Esophagus (tissue), 2 donors: Measurements from ENCODE around the gene ATOX1. TPM values are rescaled to one million over a fixed set of nuclear protein-coding genes. Genes with fewer than 3 reads are reported as not detected.

Experiments used
- H3K27ac ChIP-seq, 2 donors: one replicate each; pipeline ENCODE4 v1.5.1; 2013; ENCODE audit warnings: low read depth in 2 of 2, mild to moderate bottlenecking in 2 of 2, inconsistent platforms in 1 of 2, low read length in 1 of 2, moderate library complexity in 1 of 2
- H3K27me3 ChIP-seq, 2 donors: one replicate each; pipeline ENCODE4 v1.6.1; 2013; ENCODE audit warnings: low read length in 2 of 2, control low read depth in 1 of 2, mild to moderate bottlenecking in 1 of 2; ENCODE audit not compliant: insufficient read depth in 2 of 2, control insufficient read depth in 1 of 2
- H3K36me3 ChIP-seq, 2 donors: one replicate each; pipeline ENCODE4 v1.6.1; 2013; ENCODE audit warnings: low read length in 1 of 2; ENCODE audit not compliant: control insufficient read depth in 2 of 2, insufficient read depth in 2 of 2
- H3K4me1 ChIP-seq, 2 donors: one replicate each; pipeline ENCODE4 v1.6.1; 2013; ENCODE audit warnings: low read length in 1 of 2; ENCODE audit not compliant: control insufficient read depth in 2 of 2, insufficient read depth in 2 of 2
- H3K4me3 ChIP-seq, 2 donors: one replicate each; pipeline ENCODE4 v1.5.1; 2013; ENCODE audit warnings: low read length in 2 of 2, mild to moderate bottlenecking in 2 of 2, low read depth in 1 of 2, moderate library complexity in 1 of 2
- H3K9me3 ChIP-seq, 2 donors: one replicate each; pipeline ENCODE4 v1.6.1; 2013; ENCODE audit warnings: mild to moderate bottlenecking in 2 of 2, low read depth in 1 of 2, low read length in 1 of 2, moderate library complexity in 1 of 2; ENCODE audit not compliant: control insufficient read depth in 2 of 2, insufficient read depth in 1 of 2
- WGBS, 2 donors: extraction: QIAGEN DNeasy Blood & Tissue Kit; methylation state at CpG; one replicate each; pipeline ENCODE4 v1.1.7; 2013; 5-methylcytosine and 5-hydroxymethylcytosine counted together
- polyA plus RNA-seq, 2 donors: library from polyadenylated mRNA; stranded (reverse); fragments of 200-250 nt; gene quantifications; one replicate each; pipeline ENCODE4 v1.2.3, GENCODE V29; 2013
- donor health status: healthy with polysubstance abuse.
- donor health status: Bipolar disorder and iron deficiency.

ATOX1 gene
- polyA plus RNA-seq, 2 donors, result 77.3 to 108 TPM

DNA sequence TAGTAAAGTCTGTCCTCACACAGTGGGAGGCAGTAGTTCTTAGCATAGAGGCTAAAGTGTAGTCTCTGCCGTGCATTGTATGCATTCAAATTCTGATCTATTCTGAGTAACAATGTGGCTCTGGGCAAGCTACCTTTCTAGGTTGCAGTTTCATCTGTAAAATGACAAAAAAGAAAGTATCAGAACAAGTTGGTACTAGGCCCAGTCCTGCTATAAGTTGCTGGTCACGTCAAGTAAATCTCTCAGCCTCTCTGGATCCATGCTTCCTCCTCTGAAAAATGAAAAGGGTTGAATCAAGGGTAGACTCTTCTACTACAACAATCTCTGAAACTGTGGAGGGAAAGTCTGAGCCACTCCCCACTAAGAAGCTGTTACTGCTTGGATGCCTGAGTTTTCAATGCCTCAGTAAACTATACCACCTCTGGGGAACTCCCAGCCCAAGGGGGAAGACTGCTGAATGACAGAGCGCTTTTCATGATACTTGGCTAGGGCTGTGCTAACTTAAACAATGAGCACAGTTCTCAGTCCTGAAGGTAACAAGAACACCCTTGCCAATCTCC, 37.3 kb downstream of the ATOX1 start:
- no peaks in the 10 kb centered on the region for H3K27me3 ChIP-seq
- no peaks in the 10 kb centered on the region for H3K4me1 ChIP-seq
- no peak overlapping the region for H3K27ac ChIP-seq
- H3K9me3 ChIP-seq, result no peaks in the 10 kb centered on the region
- no peaks in the 10 kb centered on the region for H3K36me3 ChIP-seq
- H3K4me3 ChIP-seq, result no peak overlapping the region
- 49 to 64% methylated on average over 3 of the region's 3 CpGs for WGBS, 2 donors

DNA sequence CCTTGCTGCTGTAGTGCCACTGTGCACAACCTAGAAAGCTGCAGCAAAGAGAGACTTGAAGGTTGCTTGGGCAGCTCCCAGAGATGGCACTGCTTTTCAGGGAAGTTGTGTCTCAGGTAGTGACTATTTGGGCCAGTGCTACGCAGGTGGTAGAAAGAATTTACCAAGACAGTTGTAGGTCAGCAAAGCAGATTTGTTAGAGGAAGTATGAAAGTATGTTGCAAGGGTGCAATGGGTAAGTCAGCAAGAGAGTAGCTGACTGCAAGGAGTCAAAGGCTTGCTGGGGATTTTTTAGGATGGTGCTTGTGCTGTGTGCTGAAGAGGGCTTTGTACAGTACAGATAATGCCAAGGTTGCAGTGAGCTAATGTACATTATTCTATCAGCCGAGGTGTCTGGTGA, 38.2 kb downstream of the ATOX1 start:
- Histone ChIP-seq H3K4me1 (no peaks in the 10 kb centered on the region), H3K27me3 (no peaks in the 10 kb centered on the region), H3K36me3 (no peaks in the 10 kb centered on the region), H3K27ac (no peak overlapping the region), H3K9me3 (no peaks in the 10 kb centered on the region), H3K4me3 (no peak overlapping the region)
- 87 to 89% methylated on average over 2 of the region's 2 CpGs for whole genome bisulfite sequencing, 2 donors

DNA sequence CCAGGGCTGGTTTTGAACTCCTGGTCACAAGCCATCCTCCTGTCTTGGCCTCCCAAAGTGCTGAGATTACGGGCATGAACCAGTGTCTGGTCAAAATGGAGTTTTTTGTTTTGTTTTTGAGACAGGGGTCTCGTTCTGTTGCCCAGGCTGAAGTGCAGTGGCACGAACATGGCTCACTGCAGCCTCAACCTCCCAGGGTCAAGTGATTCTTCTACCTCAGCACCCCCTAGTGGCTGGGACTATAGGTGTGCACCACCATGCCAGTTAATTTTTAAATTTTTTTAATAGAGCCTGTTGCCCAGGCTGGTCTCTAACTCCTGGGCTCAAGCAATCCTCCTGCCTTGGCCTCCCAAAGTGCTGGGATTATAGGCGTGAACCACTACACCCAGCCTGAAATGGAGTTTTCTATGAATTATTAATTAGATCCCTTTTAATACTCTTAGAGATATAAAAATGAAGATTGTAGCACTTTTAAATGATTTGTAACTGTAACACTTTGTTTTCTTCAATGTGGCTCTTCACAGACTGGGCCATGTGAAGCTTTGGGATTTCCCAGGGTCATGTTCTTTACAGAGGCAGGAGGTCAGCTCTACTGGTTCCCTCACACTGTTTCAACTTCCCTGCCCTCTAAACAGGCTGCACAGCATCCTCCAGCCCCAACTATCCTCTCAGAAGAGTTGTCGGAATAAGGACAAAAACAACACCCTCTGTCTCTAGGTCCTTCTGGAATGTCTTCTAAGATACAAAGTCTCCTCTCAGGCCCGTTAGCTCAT, 39.0 kb downstream of the ATOX1 start:
- Histone ChIP-seq H3K27ac (no peak overlapping the region), H3K4me3 (no peak overlapping the region), H3K36me3 (no peaks in the 10 kb centered on the region), H3K27me3 (no peaks in the 10 kb centered on the region), H3K9me3 (no peaks in the 10 kb centered on the region), H3K4me1 (no peaks in the 10 kb centered on the region)
- WGBS, 2 donors, result 86 to 91% methylated on average over 6 of the region's 6 CpGs

DNA sequence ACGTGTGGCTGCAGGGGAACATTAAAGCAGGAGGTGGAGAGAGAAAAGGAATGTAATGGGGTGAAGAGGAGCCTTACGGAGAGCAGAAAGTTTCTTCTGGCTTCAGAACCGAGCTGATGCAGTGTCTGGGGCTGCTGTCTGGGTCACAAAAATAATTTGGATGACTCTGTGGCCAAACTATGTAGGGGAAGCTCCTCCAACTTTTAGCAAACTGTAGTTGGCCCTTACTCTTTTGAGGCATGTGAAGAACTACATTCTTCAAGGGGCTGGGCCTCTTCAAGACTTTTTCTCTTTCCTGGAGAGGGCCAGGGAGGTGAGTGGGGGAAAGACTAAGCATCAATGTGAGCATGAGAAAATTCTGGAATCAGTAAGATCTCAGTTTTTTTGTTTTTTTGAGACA, 39.8 kb downstream of the ATOX1 start:
- Histone ChIP-seq H3K36me3 (no peaks in the 10 kb centered on the region), H3K4me1 (no peaks in the 10 kb centered on the region), H3K27me3 (no peaks in the 10 kb centered on the region), H3K9me3 (no peaks in the 10 kb centered on the region), H3K27ac (no peak overlapping the region), H3K4me3 (no peak overlapping the region)
- WGBS, 2 donors, result 54 to 69% methylated on average over 3 of the region's 3 CpGs

DNA sequence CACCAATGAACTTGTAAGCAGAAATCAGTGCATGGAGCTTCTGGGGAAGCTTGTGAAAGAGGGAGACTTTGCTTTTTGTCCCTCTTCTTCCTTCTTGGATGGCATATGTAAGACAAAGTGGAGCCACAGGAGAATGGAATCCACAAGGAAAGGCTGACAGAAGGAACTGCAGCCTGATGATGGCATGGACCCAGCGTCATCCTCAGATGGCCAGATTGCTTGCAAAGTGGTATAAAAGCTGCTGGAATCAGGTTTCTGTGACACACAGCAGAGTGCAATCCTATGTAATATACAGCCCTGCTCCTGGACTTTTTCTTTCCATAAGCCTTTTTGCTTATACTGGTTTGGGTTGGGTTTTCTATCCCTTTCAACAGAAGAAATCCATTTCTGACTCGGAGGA, 40.3 kb downstream of the ATOX1 start:
- no peaks in the 10 kb centered on the region for H3K4me1 ChIP-seq
- no peaks in the 10 kb centered on the region for H3K9me3 ChIP-seq
- H3K4me3 ChIP-seq, result no peak overlapping the region
- no peak overlapping the region for H3K27ac ChIP-seq
- H3K27me3 ChIP-seq, result no peaks in the 10 kb centered on the region
- 68 to 70% methylated on average over 2 of the region's 2 CpGs for WGBS, 2 donors
- no peaks in the 10 kb centered on the region for H3K36me3 ChIP-seq

DNA sequence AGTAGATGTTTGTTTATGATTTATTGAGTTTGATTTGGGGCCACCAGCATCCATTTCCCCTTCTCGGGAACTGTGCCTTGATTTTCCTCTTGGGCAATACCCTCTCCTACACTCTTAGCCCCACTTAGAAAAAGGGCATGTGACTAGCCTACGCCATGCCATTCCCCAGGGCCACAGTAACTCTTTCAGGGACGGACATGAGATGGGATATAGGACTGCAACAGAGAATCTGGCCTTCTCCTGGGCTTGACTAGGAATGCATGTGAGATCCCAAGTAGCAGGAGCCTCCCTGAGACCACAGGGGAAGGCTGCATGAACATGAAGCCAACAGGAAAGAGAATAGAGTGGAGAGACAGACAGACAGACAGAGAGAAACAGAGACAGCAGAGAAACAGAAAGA, 41.0 kb downstream of the ATOX1 start:
- 64 to 74% methylated on average over 3 of the region's 3 CpGs for WGBS, 2 donors
- Histone ChIP-seq H3K27me3 (no peaks in the 10 kb centered on the region), H3K4me1 (no peaks in the 10 kb centered on the region), H3K27ac (no peak overlapping the region), H3K9me3 (no peaks in the 10 kb centered on the region), H3K4me3 (no peak overlapping the region), H3K36me3 (no peaks in the 10 kb centered on the region)

DNA sequence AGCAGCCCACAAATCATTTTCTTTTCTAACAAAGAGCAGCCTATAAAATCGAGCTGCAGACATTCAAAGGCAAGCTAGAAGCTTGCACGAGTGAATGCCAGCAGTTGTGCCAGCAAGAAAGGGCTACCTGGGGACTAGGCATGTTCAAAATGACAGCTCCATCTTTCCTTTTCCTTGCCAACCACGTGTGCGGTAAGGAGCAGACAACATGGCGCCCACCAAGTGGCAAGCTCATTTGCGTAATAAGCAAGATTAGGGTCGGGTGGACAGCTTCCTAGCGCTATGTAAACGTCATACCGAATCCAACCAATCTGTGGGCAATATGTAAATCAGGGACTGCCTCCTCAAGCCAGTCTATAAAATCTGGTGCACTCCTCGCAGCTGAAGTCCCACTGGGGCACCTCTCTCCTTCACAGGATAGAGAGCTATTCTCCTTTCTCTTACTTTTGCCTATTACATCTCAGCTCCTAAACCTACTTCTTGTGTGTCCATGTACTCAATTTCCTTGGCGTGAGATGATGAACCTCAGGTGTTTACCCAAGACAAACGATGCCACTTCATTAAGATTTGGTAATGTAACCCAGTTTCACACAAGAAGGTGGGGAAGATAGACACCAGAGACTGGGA, 49.2 kb downstream of the ATOX1 start:
- Histone ChIP-seq H3K4me1 (no peaks in the 10 kb centered on the region), H3K27me3 (no peaks in the 10 kb centered on the region), H3K4me3 (no peak overlapping the region), H3K36me3 (no peaks in the 10 kb centered on the region), H3K27ac (no peak overlapping the region), H3K9me3 (no peaks in the 10 kb centered on the region)
- 85 to 88% methylated on average over 13 of the region's 13 CpGs for WGBS, 2 donors

DNA sequence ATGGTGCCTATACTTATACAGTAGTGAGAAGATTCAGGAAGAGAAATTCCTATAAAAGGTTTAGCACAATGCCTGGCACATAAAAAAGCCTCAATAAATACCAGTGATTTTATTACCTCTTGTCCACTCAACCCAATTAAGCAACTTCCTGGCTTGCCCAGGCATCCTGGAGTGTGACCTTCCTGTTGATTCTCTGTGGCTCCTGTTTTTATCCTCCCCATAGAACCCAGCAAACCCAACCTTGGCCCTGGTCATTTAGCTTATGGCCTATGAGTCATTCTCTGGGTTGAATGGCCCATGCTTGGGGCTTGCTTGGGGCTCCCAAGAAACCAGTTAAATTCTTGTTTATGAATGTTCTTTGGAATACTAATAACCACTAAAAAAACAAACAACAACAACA, 50.3 kb downstream of the ATOX1 start:
- no peaks in the 10 kb centered on the region for H3K4me1 ChIP-seq

DNA sequence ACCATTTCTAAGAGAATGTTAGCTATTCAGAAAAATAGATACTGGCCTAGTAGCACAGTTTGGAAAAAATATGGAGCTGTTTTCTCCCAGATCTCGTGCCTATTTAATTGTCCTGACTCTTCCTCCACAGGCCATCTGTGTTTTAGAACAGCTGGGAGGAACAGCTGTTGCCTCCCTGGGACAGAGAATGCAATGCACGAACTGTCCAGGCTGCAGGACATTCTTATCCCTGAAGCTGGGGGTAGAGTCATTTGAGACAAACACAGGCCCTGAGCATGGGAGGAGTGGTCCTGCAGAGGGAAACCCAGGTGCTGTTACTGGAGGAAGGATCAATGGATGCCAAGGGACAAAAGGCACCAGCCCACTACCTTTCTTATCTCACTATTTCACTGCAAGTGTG, 50.9 kb downstream of the ATOX1 start:
- H3K9me3 ChIP-seq, result no peaks in the 10 kb centered on the region
- 62 to 71% methylated on average over 2 of the region's 2 CpGs for WGBS, 2 donors
- no peaks in the 10 kb centered on the region for H3K36me3 ChIP-seq
- H3K4me3 ChIP-seq, result no peak overlapping the region
- no peaks in the 10 kb centered on the region for H3K4me1 ChIP-seq
- no peaks in the 10 kb centered on the region for H3K27me3 ChIP-seq
- no peak overlapping the region for H3K27ac ChIP-seq

More for the DNA sequence above, 50.3 kb downstream of the ATOX1 start:
- Histone ChIP-seq H3K4me3 (no peak overlapping the region), H3K27ac (no peak overlapping the region), H3K36me3 (no peaks in the 10 kb centered on the region), H3K9me3 (no peaks in the 10 kb centered on the region), H3K27me3 (no peaks in the 10 kb centered on the region)

DNA sequence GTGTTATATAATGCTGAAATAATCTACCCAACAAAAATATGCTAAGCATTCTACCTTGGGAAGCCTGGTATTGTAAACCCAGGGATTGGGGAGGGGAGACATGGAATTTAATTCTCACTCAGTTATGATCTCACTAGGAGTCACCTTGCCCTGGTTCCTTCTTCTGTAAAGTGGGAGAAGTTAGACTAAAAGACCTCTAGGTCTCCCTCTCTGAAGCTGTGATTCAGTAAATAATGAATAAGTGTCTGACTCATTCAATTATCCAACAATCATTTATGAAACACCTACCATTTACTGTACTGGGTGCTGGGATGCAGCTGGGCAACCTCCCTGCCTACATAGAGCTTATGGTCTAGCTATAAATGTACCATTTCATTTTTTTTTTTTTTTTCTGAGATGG, 51.5 kb downstream of the ATOX1 start:
- H3K4me1 ChIP-seq, result no peaks in the 10 kb centered on the region
- no peak overlapping the region for H3K4me3 ChIP-seq
- H3K36me3 ChIP-seq, result no peaks in the 10 kb centered on the region
- H3K27ac ChIP-seq, result no peak overlapping the region
- no peaks in the 10 kb centered on the region for H3K9me3 ChIP-seq
- H3K27me3 ChIP-seq, result no peaks in the 10 kb centered on the region
